ENCODE results near the gene GRAMD4. TPM values are rescaled to one million over a fixed set of nuclear protein-coding genes. Genes with fewer than 3 reads are reported as not detected.

Gene GRAMD4
- total and polyA plus RNA-seq, 2 experiments from 2014 or later = 21.8 to 31.0 TPM

DNA sequence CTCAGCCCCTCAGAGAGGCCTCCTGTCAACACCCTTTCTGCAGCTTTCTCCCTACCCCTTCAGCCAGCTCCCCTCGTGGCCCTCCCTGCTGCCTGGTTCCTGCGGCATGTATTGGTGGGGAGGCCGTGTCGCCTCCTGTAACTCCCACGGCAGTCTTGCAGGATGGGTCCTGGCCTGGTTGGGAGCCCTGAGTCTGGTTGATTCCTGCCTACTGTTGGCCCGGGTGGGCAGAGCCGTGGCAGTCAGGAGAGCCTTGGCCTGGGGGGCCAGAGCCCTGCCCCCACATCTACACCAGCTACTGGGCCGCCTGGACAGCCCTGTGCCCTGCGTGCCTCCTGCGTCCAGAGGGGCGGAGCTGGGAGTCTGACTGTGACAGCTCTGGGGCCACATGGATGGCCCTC is 30.3 kb upstream of the GRAMD4 start:
- Histone ChIP-seq H3K79me2 (peaks cover 64% of the 10 kb centered on the region), H3K9me2 (replicated peaks; ENCODE audit: insufficient read depth) (no peaks in the 10 kb centered on the region), H3K4me3 (no peak overlapping the region), H3K4me2 (no peak overlapping the region), H3K27ac (no peak overlapping the region), H2AFZ (no peak overlapping the region), H3K4me1 (ENCODE audit: insufficient read depth) (peaks cover 4% of the 10 kb centered on the region), H3K9me3 (ENCODE audit: low read depth) (no peaks in the 10 kb centered on the region), H3K36me3 (replicated peaks; ENCODE audit: insufficient read depth, low read depth) (no peaks in the 10 kb centered on the region), H4K20me1 (ENCODE audit: insufficient read depth, poor library complexity, severe bottlenecking) (peaks cover 31% of the 10 kb centered on the region), H3K27me3 (no peaks in the 10 kb centered on the region)
- DNase-seq (ENCODE audit: low spot score) = peak; percentile 2
- WGBS (ENCODE audit: low lambda C conversion rate, missing lambda C conversion rate) = 76% methylated on average over 11 of the region's 11 CpGs
- TF ChIP-seq EZH2 (IDR thresholded peaks at IDR 0.05; ENCODE audit: borderline replicate concordance) (no peak), EZH2phosphoT487 (IDR thresholded peaks at IDR 0.05; ENCODE audit: low read depth, severe bottlenecking, unreplicated experiment) (no peak)
- TF ChIP-seq, protein P1, sequence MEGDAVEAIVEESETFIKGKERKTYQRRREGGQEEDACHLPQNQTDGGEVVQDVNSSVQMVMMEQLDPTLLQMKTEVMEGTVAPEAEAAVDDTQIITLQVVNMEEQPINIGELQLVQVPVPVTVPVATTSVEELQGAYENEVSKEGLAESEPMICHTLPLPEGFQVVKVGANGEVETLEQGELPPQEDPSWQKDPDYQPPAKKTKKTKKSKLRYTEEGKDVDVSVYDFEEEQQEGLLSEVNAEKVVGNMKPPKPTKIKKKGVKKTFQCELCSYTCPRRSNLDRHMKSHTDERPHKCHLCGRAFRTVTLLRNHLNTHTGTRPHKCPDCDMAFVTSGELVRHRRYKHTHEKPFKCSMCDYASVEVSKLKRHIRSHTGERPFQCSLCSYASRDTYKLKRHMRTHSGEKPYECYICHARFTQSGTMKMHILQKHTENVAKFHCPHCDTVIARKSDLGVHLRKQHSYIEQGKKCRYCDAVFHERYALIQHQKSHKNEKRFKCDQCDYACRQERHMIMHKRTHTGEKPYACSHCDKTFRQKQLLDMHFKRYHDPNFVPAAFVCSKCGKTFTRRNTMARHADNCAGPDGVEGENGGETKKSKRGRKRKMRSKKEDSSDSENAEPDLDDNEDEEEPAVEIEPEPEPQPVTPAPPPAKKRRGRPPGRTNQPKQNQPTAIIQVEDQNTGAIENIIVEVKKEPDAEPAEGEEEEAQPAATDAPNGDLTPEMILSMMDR (IDR thresholded peaks at IDR 0.05; ENCODE audit: poor library complexity) = no peak

DNA sequence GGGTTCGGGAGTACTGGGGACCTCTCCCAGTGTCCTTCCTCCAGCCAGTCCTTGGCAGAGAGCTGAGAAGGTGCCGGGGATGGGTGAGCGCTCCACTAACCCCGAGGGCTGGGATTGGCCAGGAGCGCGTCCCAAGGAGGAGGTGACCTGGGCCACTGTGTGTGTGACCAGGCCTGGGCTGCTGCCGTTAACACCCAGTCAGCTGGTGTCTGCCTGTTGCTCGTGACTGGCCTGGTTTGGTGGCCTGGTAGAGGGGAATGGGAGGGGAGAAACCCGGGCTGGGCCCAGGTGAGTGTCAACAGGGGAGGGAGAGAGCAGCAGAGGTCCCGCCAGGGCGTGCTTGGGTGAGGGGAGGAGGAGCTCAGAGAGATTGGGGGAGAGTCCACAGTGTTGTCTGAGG is 29.9 kb upstream of the GRAMD4 start:
- Histone ChIP-seq H3K4me3 (no peak overlapping the region), H3K27me3 (no peaks in the 10 kb centered on the region), H3K4me1 (ENCODE audit: insufficient read depth) (peaks cover 4% of the 10 kb centered on the region), H3K79me2 (peaks cover 62% of the 10 kb centered on the region), H3K36me3 (replicated peaks; ENCODE audit: insufficient read depth, low read depth) (no peaks in the 10 kb centered on the region), H3K9me3 (ENCODE audit: low read depth) (no peaks in the 10 kb centered on the region), H3K27ac (no peak overlapping the region), H3K9me2 (replicated peaks; ENCODE audit: insufficient read depth) (no peaks in the 10 kb centered on the region), H4K20me1 (ENCODE audit: insufficient read depth, poor library complexity, severe bottlenecking) (peaks cover 27% of the 10 kb centered on the region), H3K4me2 (no peak overlapping the region), H2AFZ (no peak overlapping the region)
- DNase-seq (ENCODE audit: low spot score) = peak; percentile 5
- WGBS (ENCODE audit: low lambda C conversion rate, missing lambda C conversion rate) = 63% methylated on average over 11 of the region's 11 CpGs
- TF ChIP-seq EZH2 (IDR thresholded peaks at IDR 0.05; ENCODE audit: borderline replicate concordance) (no peak), EZH2phosphoT487 (IDR thresholded peaks at IDR 0.05; ENCODE audit: low read depth, severe bottlenecking, unreplicated experiment) (no peak)
- TF ChIP-seq, protein P1 (IDR thresholded peaks at IDR 0.05; ENCODE audit: poor library complexity) = no peak

DNA sequence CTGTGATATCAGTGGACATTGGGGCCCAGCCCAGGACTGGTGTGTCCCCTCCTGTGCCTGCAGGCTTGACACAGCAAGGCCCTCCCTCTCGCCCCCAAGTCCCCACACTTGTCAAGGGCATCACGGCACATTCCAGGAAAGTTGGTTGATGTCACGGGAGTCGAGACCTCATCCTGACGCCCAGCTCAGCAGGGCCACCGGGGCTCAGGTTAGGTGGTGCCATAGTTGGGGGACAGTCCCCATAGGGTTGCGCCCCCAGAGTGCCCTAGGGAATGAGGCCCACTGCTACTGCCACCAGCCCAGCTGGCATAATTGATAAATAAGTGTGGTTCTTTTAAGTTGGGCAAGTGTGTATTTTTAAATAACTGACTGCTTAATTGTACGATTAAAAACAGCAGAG is 28.3 kb upstream of the GRAMD4 start:
- H3K4me1 ChIP-seq (ENCODE audit: insufficient read depth) = peaks cover 4% of the 10 kb centered on the region
- no peak overlapping the region for H3K4me2 ChIP-seq

More for the DNA sequence above, 28.3 kb upstream of the GRAMD4 start:
- Histone ChIP-seq H3K36me3 (replicated peaks; ENCODE audit: insufficient read depth, low read depth) (no peaks in the 10 kb centered on the region), H3K4me3 (no peak overlapping the region), H2AFZ (no peak overlapping the region), H3K27ac (no peak overlapping the region), H3K27me3 (no peaks in the 10 kb centered on the region), H3K79me2 (peaks cover 53% of the 10 kb centered on the region), H3K9me2 (replicated peaks; ENCODE audit: insufficient read depth) (no peaks in the 10 kb centered on the region), H4K20me1 (ENCODE audit: insufficient read depth, poor library complexity, severe bottlenecking) (peaks cover 15% of the 10 kb centered on the region), H3K9me3 (ENCODE audit: low read depth) (no peaks in the 10 kb centered on the region)
- no peak for TF ChIP-seq EZH2phosphoT487 (IDR thresholded peaks at IDR 0.05; ENCODE audit: low read depth, severe bottlenecking, unreplicated experiment)
- TF ChIP-seq, protein P1 (IDR thresholded peaks at IDR 0.05; ENCODE audit: poor library complexity) = no peak
- no peak for TF ChIP-seq EZH2 (IDR thresholded peaks at IDR 0.05; ENCODE audit: borderline replicate concordance)
- DNase-seq (ENCODE audit: low spot score) = no peak
- WGBS (ENCODE audit: low lambda C conversion rate, missing lambda C conversion rate) = 81% methylated on average over 8 of the region's 8 CpGs
